Astrocyte (in vitro differentiated cells and primary cell): ENCODE results near the gene CPSF6. TPM values are rescaled to one million over a fixed set of nuclear protein-coding genes. Genes with fewer than 3 reads are reported as not detected.

ENCODE experiments used
- DNase-seq: peaks from one replicate; pipeline ENCODE4 v3.0.0-alpha.2; 2010; ENCODE audit warnings: low read depth
- FAIRE-seq: peaks from 2 replicates; lab custom pipeline; 2011; peaks lifted over from hg19 to GRCh38; lab: Jason Lieb, UNC
- H2AFZ ChIP-seq: 2 replicates; pipeline ENCODE4 v1.6.0; 2012; ENCODE audit warnings: low read depth, low read length, inconsistent platforms
- H3K27ac ChIP-seq: 2 replicates; pipeline ENCODE4 v1.5.1; 2011; ENCODE audit warnings: low read depth, low read length, inconsistent platforms
- H3K27me3 ChIP-seq: 2 replicates; pipeline ENCODE4 v1.6.0; 2011; ENCODE audit warnings: low read length, inconsistent platforms; ENCODE audit not compliant: insufficient read depth
- H3K36me3 ChIP-seq: 2 replicates; pipeline ENCODE4 v1.5.1; 2011; ENCODE audit warnings: low read length, inconsistent platforms; ENCODE audit not compliant: insufficient read depth
- H3K4me1 ChIP-seq: 2 replicates; pipeline ENCODE4 v1.5.1; 2011; ENCODE audit warnings: low read length, inconsistent platforms; ENCODE audit not compliant: insufficient read depth
- H3K4me2 ChIP-seq: 2 replicates; pipeline ENCODE4 v1.6.0; 2012; ENCODE audit warnings: low read length, inconsistent platforms
- H3K4me3 ChIP-seq: 2 replicates; pipeline ENCODE4 v1.5.1; 2011; ENCODE audit warnings: low read depth, mild to moderate bottlenecking, low read length, inconsistent platforms; ENCODE audit not compliant: insufficient read depth
- H3K79me2 ChIP-seq: 2 replicates; pipeline ENCODE4 v1.6.0; 2012; ENCODE audit warnings: mild to moderate bottlenecking, low read length, inconsistent platforms; ENCODE audit not compliant: insufficient read depth
- H3K9ac ChIP-seq: 2 replicates; pipeline ENCODE4 v1.6.0; 2012; ENCODE audit warnings: mild to moderate bottlenecking, low read length, inconsistent platforms
- H3K9me3 ChIP-seq: 2 replicates; pipeline ENCODE4 v1.5.1; 2012; ENCODE audit warnings: low read depth, mild to moderate bottlenecking, low read length, inconsistent platforms; ENCODE audit not compliant: insufficient read depth
- H4K20me1 ChIP-seq: 2 replicates; pipeline ENCODE4 v1.6.0; 2012; ENCODE audit warnings: low read length, inconsistent platforms; ENCODE audit not compliant: insufficient read depth
- H3K27ac Mint-ChIP-seq: one replicate; pipeline ENCODE4 v1.8.0; 2021; ENCODE audit warnings: mild to moderate bottlenecking, mixed read lengths; ENCODE audit not compliant: unreplicated experiment
- H3K27me3 Mint-ChIP-seq: one replicate; pipeline ENCODE4 v1.8.0; 2021; ENCODE audit warnings: low read depth, mixed read lengths; ENCODE audit not compliant: unreplicated experiment
- H3K36me3 Mint-ChIP-seq: one replicate; pipeline ENCODE4 v1.8.0; 2021; ENCODE audit warnings: low read depth, mixed read lengths; ENCODE audit not compliant: unreplicated experiment
- H3K4me1 Mint-ChIP-seq: one replicate; pipeline ENCODE4 v1.8.0; 2021; ENCODE audit warnings: low read depth, mixed read lengths; ENCODE audit not compliant: unreplicated experiment
- H3K4me3 Mint-ChIP-seq: one replicate; pipeline ENCODE4 v1.8.0; 2021; ENCODE audit warnings: mild to moderate bottlenecking, moderate library complexity, mixed read lengths; ENCODE audit not compliant: unreplicated experiment
- H3K9me3 Mint-ChIP-seq: one replicate; pipeline ENCODE4 v1.8.0; 2021; ENCODE audit warnings: mild to moderate bottlenecking, mixed read lengths; ENCODE audit not compliant: unreplicated experiment
- EZH2 ChIP-seq: IDR thresholded peaks from 2 replicates; pipeline ENCODE4 v1.6.1; 2012; ENCODE audit warnings: mild to moderate bottlenecking, low read length, inconsistent platforms; ENCODE audit not compliant: insufficient read depth
- total RNA-seq: library from RNA; stranded (reverse); gene quantifications from 2 replicates; pipeline ENCODE4 v1.2.1, GENCODE V29; 2021
- TF ChIP-seq, protein P1 (sequence below): IDR thresholded peaks from 2 replicates; pipeline ENCODE4 v1.5.1; 2011; ENCODE audit warnings: low read depth, mild to moderate bottlenecking, inconsistent platforms, low read length, moderate library complexity; ENCODE audit not compliant: insufficient read depth

CPSF6 gene
- total RNA-seq, 1 donor from 2014 or later: 68.3 TPM

DNA sequence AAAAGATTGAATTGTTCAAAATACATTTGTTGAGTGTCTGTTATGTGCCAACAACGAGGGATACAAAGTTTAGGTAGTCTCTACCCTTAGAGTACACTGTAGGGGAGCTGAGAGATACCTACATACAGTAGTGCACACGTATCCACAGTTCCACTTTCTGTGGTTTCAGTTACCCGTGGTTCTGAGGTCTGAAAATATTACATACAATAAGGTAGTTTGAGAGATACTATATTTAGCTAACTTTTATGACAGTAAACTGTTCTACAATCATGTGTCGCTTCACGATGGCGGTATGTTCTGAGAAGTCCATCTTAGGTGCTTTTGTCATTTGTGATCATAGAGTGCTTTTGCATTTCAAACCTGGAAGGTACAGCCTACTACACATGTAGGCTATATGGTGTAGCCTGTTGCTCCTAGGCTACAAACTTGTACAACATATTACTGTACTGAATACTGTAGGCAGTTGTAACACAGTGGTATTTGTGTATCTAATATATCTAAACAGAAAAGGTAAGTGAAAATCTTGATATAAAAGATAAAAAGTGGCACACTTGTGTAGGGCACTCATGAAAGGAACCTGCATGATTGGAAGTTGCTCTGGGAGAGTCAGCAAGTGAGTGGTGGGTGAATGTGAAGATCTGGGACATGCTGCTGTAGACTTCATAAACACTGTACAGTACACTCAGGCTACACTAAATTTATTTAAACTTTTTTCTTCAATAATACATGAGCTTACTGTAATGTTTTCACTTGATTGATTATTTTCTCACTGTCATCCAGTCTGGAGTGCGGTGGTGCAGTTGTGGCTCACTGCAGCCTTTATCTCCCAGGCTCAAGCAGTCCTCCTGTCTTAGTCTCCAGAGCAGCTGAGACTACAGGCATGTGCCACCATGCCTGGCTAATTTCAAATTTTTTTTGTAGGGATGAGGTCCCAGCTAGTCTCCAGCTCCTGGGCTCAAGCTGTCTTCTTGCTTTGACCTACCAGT, 4.0 kb downstream of the CPSF6 start:
- Mint-ChIP-seq H3K4me1 (peaks cover 28% of the 10 kb centered on the region), H3K4me3 (no peak overlapping the region), H3K36me3 (peaks cover 4% of the 10 kb centered on the region), H3K9me3 (no peaks in the 10 kb centered on the region), H3K27me3 (no peaks in the 10 kb centered on the region), H3K27ac (no peak overlapping the region)
- Histone ChIP-seq H3K9ac (no peak overlapping the region), H3K27ac (no peak overlapping the region), H3K36me3 (peaks cover 3% of the 10 kb centered on the region), H3K4me1 (peaks cover 5% of the 10 kb centered on the region), H2AFZ (no peak overlapping the region), H3K27me3 (no peaks in the 10 kb centered on the region), H3K9me3 (no peaks in the 10 kb centered on the region), H3K4me2 (no peak overlapping the region), H3K79me2 (peaks cover 93% of the 10 kb centered on the region), H4K20me1 (peaks cover 84% of the 10 kb centered on the region), H3K4me3 (no peak overlapping the region)
- no peak for FAIRE-seq
- no peak for TF ChIP-seq EZH2
- TF ChIP-seq, protein P1, sequence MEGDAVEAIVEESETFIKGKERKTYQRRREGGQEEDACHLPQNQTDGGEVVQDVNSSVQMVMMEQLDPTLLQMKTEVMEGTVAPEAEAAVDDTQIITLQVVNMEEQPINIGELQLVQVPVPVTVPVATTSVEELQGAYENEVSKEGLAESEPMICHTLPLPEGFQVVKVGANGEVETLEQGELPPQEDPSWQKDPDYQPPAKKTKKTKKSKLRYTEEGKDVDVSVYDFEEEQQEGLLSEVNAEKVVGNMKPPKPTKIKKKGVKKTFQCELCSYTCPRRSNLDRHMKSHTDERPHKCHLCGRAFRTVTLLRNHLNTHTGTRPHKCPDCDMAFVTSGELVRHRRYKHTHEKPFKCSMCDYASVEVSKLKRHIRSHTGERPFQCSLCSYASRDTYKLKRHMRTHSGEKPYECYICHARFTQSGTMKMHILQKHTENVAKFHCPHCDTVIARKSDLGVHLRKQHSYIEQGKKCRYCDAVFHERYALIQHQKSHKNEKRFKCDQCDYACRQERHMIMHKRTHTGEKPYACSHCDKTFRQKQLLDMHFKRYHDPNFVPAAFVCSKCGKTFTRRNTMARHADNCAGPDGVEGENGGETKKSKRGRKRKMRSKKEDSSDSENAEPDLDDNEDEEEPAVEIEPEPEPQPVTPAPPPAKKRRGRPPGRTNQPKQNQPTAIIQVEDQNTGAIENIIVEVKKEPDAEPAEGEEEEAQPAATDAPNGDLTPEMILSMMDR: no peak
- no peak for DNase-seq

DNA sequence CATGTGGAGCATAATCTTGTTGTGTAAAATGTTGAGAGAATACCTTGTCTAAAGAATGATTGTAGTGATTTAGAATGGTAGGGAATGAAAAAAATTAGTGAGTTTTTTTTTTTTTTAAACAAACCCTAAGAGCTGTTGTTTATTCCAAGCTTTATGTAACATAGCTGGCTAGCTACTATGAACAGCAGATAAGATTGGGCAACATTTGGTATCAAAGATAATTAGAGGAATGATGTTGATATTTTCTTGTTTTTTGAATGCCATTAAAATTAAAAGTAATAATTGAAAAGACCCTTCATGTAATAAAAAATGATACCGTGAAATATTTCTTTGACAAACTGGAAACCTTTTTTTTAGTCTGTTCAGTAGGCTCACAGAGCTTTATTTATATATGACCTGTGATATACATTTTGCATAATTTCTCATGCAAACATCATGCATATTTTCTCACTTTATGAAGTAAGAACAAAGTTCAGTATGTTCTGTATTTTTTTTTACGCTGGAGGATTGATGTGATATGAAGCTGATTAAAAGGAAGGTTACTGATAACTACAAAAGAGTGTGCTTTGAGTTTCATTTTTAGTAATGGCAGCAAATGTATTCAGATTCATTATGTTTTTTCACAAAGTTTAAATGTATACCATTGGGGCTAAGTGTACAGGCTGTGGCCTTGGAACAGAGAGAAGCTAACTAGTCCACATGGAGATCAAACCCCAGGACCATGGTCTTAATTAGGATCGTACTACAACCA, 8.1 kb downstream of the CPSF6 start:
- TF ChIP-seq, protein P1: no peak
- TF ChIP-seq EZH2: no peak
- H3K9me3 Mint-ChIP-seq: no peaks in the 10 kb centered on the region
- Histone ChIP-seq H3K27me3 (no peaks in the 10 kb centered on the region), H3K36me3 (peaks cover 3% of the 10 kb centered on the region), H3K9me3 (no peaks in the 10 kb centered on the region), H4K20me1 (peaks cover 90% of the 10 kb centered on the region), H3K4me3 (no peak overlapping the region), H3K4me2 (no peak overlapping the region), H3K9ac (no peak overlapping the region), H3K4me1 (no peaks in the 10 kb centered on the region), H3K79me2 (peaks cover 99% of the 10 kb centered on the region), H2AFZ (no peak overlapping the region), H3K27ac (no peak overlapping the region)
- H3K4me1 Mint-ChIP-seq: peaks cover 23% of the 10 kb centered on the region
- H3K27me3 Mint-ChIP-seq: no peaks in the 10 kb centered on the region
- no peak overlapping the region for H3K27ac Mint-ChIP-seq
- DNase-seq (no peak), FAIRE-seq (no peak)
- no peak overlapping the region for H3K4me3 Mint-ChIP-seq
- peaks cover 2% of the 10 kb centered on the region for H3K36me3 Mint-ChIP-seq
